A549 (cell line): Measurements from ENCODE around the gene ANK3. TPM values are rescaled to one million over a fixed set of nuclear protein-coding genes. Genes with fewer than 3 reads are reported as not detected.

Experiments used
- ATAC-seq, 2 experiments: fragments of 200-7000 bp in 1 of 2; fragments of >200 bp in 1 of 2; cut with Nextera tagmentation in 1 of 2; cut with Tn5 transposase in 1 of 2; 3 replicates each; pipeline versions ENCODE4 v1.8.0 to v1.9.1; 2018 to 2020; ENCODE audit warnings: mild to moderate bottlenecking in 1 of 2, moderate library complexity in 1 of 2
- CTCF ChIA-PET: fragments of 300-600 bp; sonication (Branson Sonifier 250); formaldehyde crosslinking; extraction: SDS; loops from one replicate; lab custom pipeline; 2021; ENCODE audit warnings: antibody characterized with exemption, inconsistent platforms; lab: Yijun Ruan, JAX
- POLR2A ChIA-PET: fragments of 350-600 bp; formaldehyde crosslinking; extraction: SDS; loops from one replicate; lab custom pipeline; 2021; ENCODE audit warnings: antibody characterized with exemption, inconsistent platforms; lab: Yijun Ruan, JAX
- DNase-seq, 2 experiments: peaks; one replicate each; pipeline versions ENCODE4 v3.0.0 to v3.0.0-alpha.2; 2011 to 2016; ENCODE audit warnings: low read depth in 1 of 2, low spot score in 1 of 2
- FAIRE-seq: peaks from 2 replicates; lab custom pipeline; 2011; peaks lifted over from hg19 to GRCh38; lab: Jason Lieb, UNC
- H3K27ac ChIP-seq, 2 experiments: fragments of >200 bp; sonication (Bioruptor Twin); formaldehyde crosslinking; 3 replicates each; pipeline ENCODE4 v1.5.1; 2016 to 2017
- H3K4me1 ChIP-seq: fragments of >200 bp; sonication (Bioruptor Twin); formaldehyde crosslinking; 3 replicates; pipeline ENCODE4 v1.6.1; 2016
- H3K4me2 ChIP-seq: fragments of >200 bp; sonication (Bioruptor Twin); formaldehyde crosslinking; 3 replicates; pipeline ENCODE4 v1.6.1; 2016
- H3K4me3 ChIP-seq: fragments of >200 bp; sonication (Bioruptor Twin); formaldehyde crosslinking; 3 replicates; pipeline ENCODE4 v1.5.1; 2016
- H3K9me3 ChIP-seq: fragments of >200 bp; sonication (Bioruptor Twin); formaldehyde crosslinking; 3 replicates; pipeline ENCODE4 v1.6.1; 2016
- BHLHE40 ChIP-seq: IDR thresholded peaks from 2 replicates; pipeline ENCODE4 v1.6.1; 2012; ENCODE audit warnings: low read depth, low read length, inconsistent platforms
- CEBPB ChIP-seq, 2 experiments: fragments of >200 bp in 1 of 2; sonication (Bioruptor Twin) in 1 of 2; formaldehyde crosslinking in 1 of 2; IDR thresholded peaks; 2 replicates each; pipeline ENCODE4 v1.6.1; 2012 to 2016
- CHD2 ChIP-seq: fragments of 150-350 bp; IDR thresholded peaks from 2 replicates; pipeline ENCODE4 v1.6.1; 2014; ENCODE audit warnings: low read length; ENCODE audit not compliant: partially characterized antibody
- EHMT2 ChIP-seq: fragments of 200-600 bp; sonication (generic); IDR thresholded peaks from 2 replicates; pipeline ENCODE4 v1.6.1; 2016; ENCODE audit warnings: antibody characterized with exemption, low read depth, mild to moderate bottlenecking, moderate library complexity
- ESRRA ChIP-seq: fragments of 150-350 bp; IDR thresholded peaks from 2 replicates; pipeline ENCODE4 v1.6.1; 2014; ENCODE audit warnings: mild to moderate bottlenecking, low read length, borderline replicate concordance
- FOSB ChIP-seq: fragments of 250-450 bp; sonication (Bioruptor Pico); IDR thresholded peaks from 2 replicates; pipeline ENCODE4 v1.5.0; 2020; ENCODE audit warnings: mild to moderate bottlenecking, moderate library complexity
- GATA3 ChIP-seq: IDR thresholded peaks from 2 replicates; pipeline ENCODE4 v1.6.1; 2012; ENCODE audit warnings: borderline replicate concordance
- HOXB13 ChIP-seq: fragments of 250-450 bp; sonication (Bioruptor Pico); IDR thresholded peaks from 2 replicates; pipeline ENCODE4 v1.5.0; 2020; ENCODE audit warnings: low read depth, mild to moderate bottlenecking, moderate library complexity
- JUNB ChIP-seq: fragments of >200 bp; sonication (Bioruptor Twin); formaldehyde crosslinking; IDR thresholded peaks from 2 replicates; pipeline ENCODE4 v1.6.1; 2016
- KDM1A ChIP-seq: fragments of 200-600 bp; sonication (generic); IDR thresholded peaks from 2 replicates; pipeline ENCODE4 v1.6.1; 2016; ENCODE audit warnings: low read depth, mild to moderate bottlenecking
- MAFK ChIP-seq: fragments of 450-650 bp; IDR thresholded peaks from 2 replicates; pipeline ENCODE4 v1.6.1; 2014; ENCODE audit not compliant: partially characterized antibody
- MYC ChIP-seq: IDR thresholded peaks from 2 replicates; pipeline ENCODE4 v1.6.1; 2012; ENCODE audit warnings: mild to moderate bottlenecking, inconsistent platforms, low read length, improper control_type of control experiment, borderline replicate concordance
- NR3C1 ChIP-seq: fragments of >200 bp; sonication (Bioruptor Twin); formaldehyde crosslinking; IDR thresholded peaks from 3 replicates; pipeline ENCODE4 v1.6.1; 2017
- POLR2A ChIP-seq: IDR thresholded peaks from 2 replicates; pipeline ENCODE4 v1.6.1; 2012; ENCODE audit warnings: mild to moderate bottlenecking, low read length
- RFX5 ChIP-seq: fragments of 450-650 bp; IDR thresholded peaks from 2 replicates; pipeline ENCODE4 v1.7.1; 2014; ENCODE audit warnings: antibody characterized with exemption, mild to moderate bottlenecking, moderate library complexity
- SREBF2 ChIP-seq: fragments of 450-650 bp; IDR thresholded peaks from 2 replicates; pipeline ENCODE4 v1.6.1; 2014; ENCODE audit warnings: mild to moderate bottlenecking, moderate library complexity
- TFCP2L1 ChIP-seq: fragments of 250-450 bp; sonication (Bioruptor Pico); IDR thresholded peaks from 2 replicates; pipeline ENCODE4 v1.5.0; 2021; ENCODE audit warnings: mild to moderate bottlenecking
- ZC3H11A ChIP-seq: fragments of 450-650 bp; IDR thresholded peaks from 2 replicates; pipeline ENCODE4 v1.6.1; 2014; ENCODE audit warnings: antibody characterized with exemption, mild to moderate bottlenecking
- ZFP36 ChIP-seq: fragments of 450-650 bp; IDR thresholded peaks from 2 replicates; pipeline ENCODE4 v1.6.1; 2014; ENCODE audit warnings: borderline replicate concordance; ENCODE audit not compliant: partially characterized antibody
- WGBS: methylation state at CpG from one replicate; pipeline ENCODE4 v1.1.6; 2017; ENCODE audit errors: missing lambda C conversion rate; 5-methylcytosine and 5-hydroxymethylcytosine counted together
- polyA plus RNA-seq, 4 experiments: library from polyadenylated mRNA; depleted of rRNA in 3 of 4; stranded (reverse); fragments of >200 nt; fragmentation: RNase III in 1 of 4; extraction: RNeasy Plus Mini Kit Qiagen cat#74134 plus additional on column Dnase treatment in 1 of 4; gene quantifications; 2 replicates in 3 of 4; 3 replicates in 1 of 4; pipeline ENCODE4 v1.2.3, GENCODE V29; 2011 to 2017
- TF ChIP-seq, protein P1 (sequence below): fragments of 450-650 bp; IDR thresholded peaks from 2 replicates; pipeline ENCODE4 v1.6.1; 2014; ENCODE audit warnings: antibody characterized with exemption
- TF ChIP-seq, protein P2 (sequence below): IDR thresholded peaks from 2 replicates; pipeline ENCODE4 v1.6.1; 2012
- TF ChIP-seq, protein P3 (sequence below): IDR thresholded peaks from 2 replicates; pipeline ENCODE4 v1.6.1; 2012; ENCODE audit warnings: low read depth, borderline replicate concordance
- TF ChIP-seq, protein P4 (sequence below): IDR thresholded peaks from 2 replicates; pipeline ENCODE4 v1.6.1; 2012
- TF ChIP-seq, protein P5 (sequence below): fragments of >200 bp; sonication (Bioruptor Twin); formaldehyde crosslinking; IDR thresholded peaks from 2 replicates; pipeline ENCODE4 v1.6.1; 2016
- TF ChIP-seq, protein P6 (sequence below): fragments of 150-350 bp; IDR thresholded peaks from 2 replicates; pipeline ENCODE4 v1.6.1; 2014; ENCODE audit warnings: low read depth, mild to moderate bottlenecking, low read length

ANK3 gene
- polyA plus RNA-seq, 2 of the 4 experiments (the other 2 are of a cell fraction) = 0.56 to 5.4 TPM

DNA sequence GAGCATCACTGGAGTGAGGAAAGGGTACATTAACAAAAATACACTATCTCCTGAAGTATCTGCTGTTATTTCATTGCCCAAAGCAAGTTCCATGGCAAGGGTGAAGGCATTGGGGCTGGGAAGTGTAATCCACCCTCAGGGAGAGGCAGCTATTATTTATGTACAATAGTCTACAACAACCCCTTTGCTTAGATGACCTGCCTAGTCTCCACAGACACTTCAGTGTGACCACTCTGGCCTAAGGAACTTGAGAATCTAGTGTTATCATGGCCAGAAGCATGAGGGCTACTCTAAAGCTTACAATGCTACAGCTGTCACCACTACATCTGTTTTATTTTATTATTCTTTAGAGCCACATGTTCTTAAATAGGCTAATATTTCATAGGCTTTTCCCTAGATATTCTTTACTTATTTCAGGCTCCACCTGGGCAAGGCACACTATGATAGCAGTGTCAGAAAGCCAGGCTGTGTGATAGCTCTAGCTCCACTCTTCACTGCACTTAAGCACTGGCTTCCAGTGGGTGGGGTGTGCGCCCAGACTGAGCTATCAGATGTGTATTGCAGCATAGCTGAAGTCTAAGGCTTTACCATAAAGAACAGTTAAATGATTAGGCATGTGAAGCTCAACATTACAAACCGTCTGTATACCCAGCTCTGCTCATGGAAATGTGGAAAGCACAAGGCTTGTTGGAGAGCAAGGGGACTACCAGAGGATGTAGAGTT, 366.4 kb downstream of the ANK3 start:
- no peak for TF ChIP-seq FOSB (CRISPR knock-in tag)
- TF ChIP-seq, protein P1, sequence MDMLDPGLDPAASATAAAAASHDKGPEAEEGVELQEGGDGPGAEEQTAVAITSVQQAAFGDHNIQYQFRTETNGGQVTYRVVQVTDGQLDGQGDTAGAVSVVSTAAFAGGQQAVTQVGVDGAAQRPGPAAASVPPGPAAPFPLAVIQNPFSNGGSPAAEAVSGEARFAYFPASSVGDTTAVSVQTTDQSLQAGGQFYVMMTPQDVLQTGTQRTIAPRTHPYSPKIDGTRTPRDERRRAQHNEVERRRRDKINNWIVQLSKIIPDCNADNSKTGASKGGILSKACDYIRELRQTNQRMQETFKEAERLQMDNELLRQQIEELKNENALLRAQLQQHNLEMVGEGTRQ = no peak
- H3K4me3 ChIP-seq = no peak overlapping the region
- 14% methylated on average over 2 of the region's 2 CpGs for WGBS
- CTCF ChIA-PET = interaction anchor here (0.7 to 2.5 kb wide), 2 partner anchors 9 to 397 kb away, joined by 3 to 12 read pairs; no protein-coding TSS in a partner anchor
- ATAC-seq (no peak), FAIRE-seq (no peak), DNase-seq (no peak)
- H3K27ac ChIP-seq = no peak overlapping the region
- H3K9me3 ChIP-seq = no peaks in the 10 kb centered on the region; the same call in 2 of the 3 replicates
- no peak overlapping the region for H3K4me2 ChIP-seq
- no peaks in the 10 kb centered on the region for H3K4me1 ChIP-seq
- POLR2A ChIA-PET = no interaction called here

DNA sequence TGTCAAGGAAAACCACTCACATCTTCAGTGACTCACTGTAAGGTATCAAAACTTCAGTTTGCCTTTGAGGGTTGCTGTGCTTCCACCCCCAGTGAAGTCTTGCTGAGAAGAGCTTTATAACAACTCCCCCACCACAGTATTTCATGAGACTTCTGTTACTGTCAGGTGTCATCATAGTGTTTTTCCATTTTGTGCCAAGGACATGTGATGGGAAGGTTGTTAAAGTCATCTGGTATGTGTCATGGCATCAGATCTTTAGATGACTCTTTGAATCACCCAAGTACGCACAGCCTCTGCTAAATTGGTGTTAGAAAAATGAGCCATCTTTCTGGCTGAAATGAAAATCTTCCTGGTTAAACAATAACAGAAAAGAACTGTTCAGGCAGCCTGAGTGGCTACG, 368.3 kb downstream of the ANK3 start:
- ChIA-PET POLR2A (no interaction called here), CTCF (interaction anchor here (0.6 to 1.2 kb wide), 4 partner anchors 9 to 398 kb away, joined by 3 read pairs; partner anchors contain the start of gene CCDC6)
- Histone ChIP-seq H3K4me2 (no peak overlapping the region), H3K4me3 (no peak overlapping the region), H3K4me1 (no peaks in the 10 kb centered on the region), H3K9me3 (no peaks in the 10 kb centered on the region; the same call in 2 of the 3 replicates), H3K27ac (no peak overlapping the region)
- WGBS = 48% methylated on average over 2 of the region's 2 CpGs
- DNase-seq (no peak), ATAC-seq (no peak), FAIRE-seq (no peak)
- TF ChIP-seq MAFK = no peak
- TF ChIP-seq TFCP2L1 (CRISPR knock-in tag) = no peak
- TF ChIP-seq, protein P2, sequence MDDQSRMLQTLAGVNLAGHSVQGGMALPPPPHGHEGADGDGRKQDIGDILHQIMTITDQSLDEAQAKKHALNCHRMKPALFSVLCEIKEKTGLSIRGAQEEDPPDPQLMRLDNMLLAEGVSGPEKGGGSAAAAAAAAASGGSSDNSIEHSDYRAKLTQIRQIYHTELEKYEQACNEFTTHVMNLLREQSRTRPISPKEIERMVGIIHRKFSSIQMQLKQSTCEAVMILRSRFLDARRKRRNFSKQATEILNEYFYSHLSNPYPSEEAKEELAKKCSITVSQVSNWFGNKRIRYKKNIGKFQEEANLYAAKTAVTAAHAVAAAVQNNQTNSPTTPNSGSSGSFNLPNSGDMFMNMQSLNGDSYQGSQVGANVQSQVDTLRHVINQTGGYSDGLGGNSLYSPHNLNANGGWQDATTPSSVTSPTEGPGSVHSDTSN = no peak
- no peak for TF ChIP-seq GATA3
- TF ChIP-seq, protein P3, sequence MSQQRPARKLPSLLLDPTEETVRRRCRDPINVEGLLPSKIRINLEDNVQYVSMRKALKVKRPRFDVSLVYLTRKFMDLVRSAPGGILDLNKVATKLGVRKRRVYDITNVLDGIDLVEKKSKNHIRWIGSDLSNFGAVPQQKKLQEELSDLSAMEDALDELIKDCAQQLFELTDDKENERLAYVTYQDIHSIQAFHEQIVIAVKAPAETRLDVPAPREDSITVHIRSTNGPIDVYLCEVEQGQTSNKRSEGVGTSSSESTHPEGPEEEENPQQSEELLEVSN = no peak
- TF ChIP-seq EHMT2 = no peak
- TF ChIP-seq ZFP36 = no peak
- TF ChIP-seq, protein P4, sequence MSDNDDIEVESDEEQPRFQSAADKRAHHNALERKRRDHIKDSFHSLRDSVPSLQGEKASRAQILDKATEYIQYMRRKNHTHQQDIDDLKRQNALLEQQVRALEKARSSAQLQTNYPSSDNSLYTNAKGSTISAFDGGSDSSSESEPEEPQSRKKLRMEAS = no peak
- no peak for TF ChIP-seq BHLHE40
- no peak for TF ChIP-seq SREBF2
- TF ChIP-seq NR3C1 = no peak
- TF ChIP-seq CEBPB (IDR thresholded peaks at IDR 0.05) = no peak
- TF ChIP-seq MYC = no peak
- TF ChIP-seq HOXB13 (CRISPR knock-in tag) = no peak

DNA sequence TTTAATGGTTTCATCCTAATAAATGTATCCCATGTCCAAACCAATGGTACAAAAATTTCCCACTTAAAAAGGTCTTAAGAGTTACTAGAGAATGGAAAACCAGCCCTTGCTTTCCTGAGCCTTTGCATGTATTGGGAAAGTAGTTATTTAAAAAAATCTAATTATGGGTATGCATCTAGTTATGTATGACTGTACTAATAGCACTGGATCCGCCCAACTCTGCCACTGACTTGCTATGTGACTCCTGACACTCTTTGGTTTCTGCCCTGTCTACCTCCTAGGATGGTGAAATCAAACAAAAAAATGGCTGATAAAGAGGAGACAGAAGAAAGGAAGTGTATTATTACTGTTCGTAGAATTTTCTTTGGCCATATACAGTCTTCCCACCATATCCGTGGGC, 372.9 kb downstream of the ANK3 start:
- ChIA-PET POLR2A (no interaction called here), CTCF (no interaction called here)
- H3K4me3 ChIP-seq = no peak overlapping the region
- DNase-seq (no peak), ATAC-seq (no peak), FAIRE-seq (no peak)
- no peak overlapping the region for H3K27ac ChIP-seq
- peaks cover 3% of the 10 kb centered on the region; the same call in 1 of the 3 replicates for H3K9me3 ChIP-seq
- no peaks in the 10 kb centered on the region for H3K4me1 ChIP-seq
- H3K4me2 ChIP-seq = no peak overlapping the region
- TF ChIP-seq SREBF2 (no peak), TFCP2L1 (CRISPR knock-in tag) (no peak), ESRRA (no peak), CHD2 (no peak), EHMT2 (no peak), RFX5 (no peak), JUNB (no peak), POLR2A (no peak), ZC3H11A (no peak), KDM1A (no peak)
- TF ChIP-seq, protein P4 = no peak
- TF ChIP-seq, protein P5, sequence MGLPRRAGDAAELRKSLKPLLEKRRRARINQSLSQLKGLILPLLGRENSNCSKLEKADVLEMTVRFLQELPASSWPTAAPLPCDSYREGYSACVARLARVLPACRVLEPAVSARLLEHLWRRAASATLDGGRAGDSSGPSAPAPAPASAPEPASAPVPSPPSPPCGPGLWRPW = no peak
- TF ChIP-seq, protein P6, sequence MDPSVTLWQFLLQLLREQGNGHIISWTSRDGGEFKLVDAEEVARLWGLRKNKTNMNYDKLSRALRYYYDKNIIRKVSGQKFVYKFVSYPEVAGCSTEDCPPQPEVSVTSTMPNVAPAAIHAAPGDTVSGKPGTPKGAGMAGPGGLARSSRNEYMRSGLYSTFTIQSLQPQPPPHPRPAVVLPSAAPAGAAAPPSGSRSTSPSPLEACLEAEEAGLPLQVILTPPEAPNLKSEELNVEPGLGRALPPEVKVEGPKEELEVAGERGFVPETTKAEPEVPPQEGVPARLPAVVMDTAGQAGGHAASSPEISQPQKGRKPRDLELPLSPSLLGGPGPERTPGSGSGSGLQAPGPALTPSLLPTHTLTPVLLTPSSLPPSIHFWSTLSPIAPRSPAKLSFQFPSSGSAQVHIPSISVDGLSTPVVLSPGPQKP = no peak
- 51% methylated on average over 3 of the region's 3 CpGs for WGBS
